Measurements from ENCODE around the gene WFDC1. TPM values are rescaled to one million over a fixed set of nuclear protein-coding genes. Genes with fewer than 3 reads are reported as not detected.

WFDC1 gene
- total and polyA plus RNA-seq, 2 donors (not counting 3 experiments of a cell fraction or from before 2014, with no cell fraction given) = not detected

DNA sequence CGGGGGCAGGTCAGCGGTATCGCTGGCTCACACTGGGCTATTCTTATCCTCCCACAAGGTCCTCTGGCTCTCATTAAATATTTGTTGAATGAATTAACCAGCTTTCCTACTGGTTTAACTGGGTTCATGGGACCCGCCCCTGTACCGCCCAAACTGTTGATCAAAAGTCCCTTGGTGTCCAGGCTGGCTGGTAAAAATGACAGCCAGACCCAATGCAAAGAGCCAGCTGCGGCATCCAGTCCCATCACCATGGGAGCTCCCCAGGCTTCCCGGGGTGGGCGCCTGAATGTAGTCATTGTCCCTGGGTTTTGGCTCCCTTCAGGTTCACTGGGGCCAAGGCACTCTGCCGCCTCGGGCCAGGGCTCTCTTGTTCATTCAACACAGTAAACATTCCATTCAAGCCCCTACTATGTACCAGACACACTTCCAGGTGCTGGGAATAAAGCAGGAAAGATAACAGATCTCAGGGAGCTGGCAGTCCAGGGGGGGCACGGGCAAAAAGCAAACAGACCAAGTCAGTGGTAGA is 62.0 kb downstream of the WFDC1 start:
- DNase-seq (ENCODE audit: low read depth, low spot score) (no peak), FAIRE-seq (no peak)
- H3K27ac ChIP-seq (ENCODE audit: insufficient read depth, low read depth, low read length) = no peak overlapping the region
- H3K4me3 ChIP-seq (replicated peaks in 1 of 3; ENCODE audit: insufficient read depth in 1 of 3, low read depth in 1 of 3, low read length in 3 of 3) = no peak overlapping the region
- H3K4me2 ChIP-seq (ENCODE audit: insufficient read depth, low read length) = no peak overlapping the region
- H3K27me3 ChIP-seq (ENCODE audit: control insufficient read depth in 2 of 2, insufficient read depth in 2 of 2, low read length in 2 of 2) = no peaks in the 10 kb centered on the region
- no peaks in the 10 kb centered on the region for H3K36me3 ChIP-seq (ENCODE audit: control insufficient read depth in 2 of 2, extremely low read depth in 1 of 2, insufficient read depth in 2 of 2, low read length in 2 of 2)
- H3K9ac ChIP-seq (replicated peaks; ENCODE audit: extremely low read depth, insufficient read depth, low read length) = no peak overlapping the region
- TF ChIP-seq POLR2A (IDR thresholded peaks at IDR 0.05; ENCODE audit: low read depth, low read length) (no peak), POLR2AphosphoS5 (IDR thresholded peaks at IDR 0.05; ENCODE audit: insufficient read depth, low read depth, low read length) (no peak)
- H3K9me3 ChIP-seq (replicated peaks; ENCODE audit: control insufficient read depth, insufficient read depth, low read length) = no peaks in the 10 kb centered on the region
- no peaks in the 10 kb centered on the region for H4K20me1 ChIP-seq (replicated peaks; ENCODE audit: control insufficient read depth, extremely low read depth, insufficient read depth, low read length)
- no TSS peak for BruUV-seq (replicated peaks)
- H2AFZ ChIP-seq (ENCODE audit: low read depth, low read length) = no peak overlapping the region
- intact Hi-C loops (cut with micrococcal nuclease) = no loop called here
- POLR2A ChIA-PET = no interaction called here
- H3K79me2 ChIP-seq (ENCODE audit: control insufficient read depth, insufficient read depth, low read length) = no peaks in the 10 kb centered on the region
- dilution Hi-C loops (cut with MboI; ENCODE audit: extremely low pct_ligation_motif_present, low sequenced_read_pairs) = no loop called here
- no peaks in the 10 kb centered on the region for H3K4me1 ChIP-seq (ENCODE audit: control insufficient read depth, extremely low read depth, insufficient read depth, low read length)
- CTCF ChIA-PET = no interaction called here
- no peaks in the 10 kb centered on the region for H3K9me1 ChIP-seq (replicated peaks; ENCODE audit: control insufficient read depth, extremely low read depth, insufficient read depth, low read length)

DNA sequence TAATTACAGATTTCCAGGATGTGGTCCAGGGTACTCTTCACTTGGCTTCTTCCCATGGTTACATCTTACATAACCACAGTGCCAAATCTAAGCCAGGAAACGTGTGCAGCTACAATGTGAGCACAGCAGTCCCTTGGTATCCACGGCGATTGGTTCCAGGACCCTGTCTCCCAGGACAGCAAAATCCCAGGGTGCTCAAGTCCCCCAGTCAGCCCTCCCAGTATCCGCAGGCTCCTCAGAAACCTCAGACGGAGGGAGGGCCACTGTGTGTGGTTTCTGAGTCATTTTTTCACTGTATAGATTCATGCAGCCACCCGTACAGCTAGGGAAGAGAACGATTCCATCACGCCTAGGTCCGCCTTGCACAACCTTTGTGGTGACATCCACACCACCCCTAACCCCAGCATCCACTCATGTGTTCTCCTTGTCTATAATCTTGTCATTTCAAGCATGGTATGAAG is 62.5 kb downstream of the WFDC1 start:
- Histone ChIP-seq H3K9me3 (replicated peaks; ENCODE audit: control insufficient read depth, insufficient read depth, low read length) (no peaks in the 10 kb centered on the region), H3K4me2 (ENCODE audit: insufficient read depth, low read length) (no peak overlapping the region), H3K9ac (replicated peaks; ENCODE audit: extremely low read depth, insufficient read depth, low read length) (no peak overlapping the region), H2AFZ (ENCODE audit: low read depth, low read length) (no peak overlapping the region), H3K27me3 (ENCODE audit: control insufficient read depth in 2 of 2, insufficient read depth in 2 of 2, low read length in 2 of 2) (no peaks in the 10 kb centered on the region), H3K4me1 (ENCODE audit: control insufficient read depth, extremely low read depth, insufficient read depth, low read length) (no peaks in the 10 kb centered on the region), H3K79me2 (ENCODE audit: control insufficient read depth, insufficient read depth, low read length) (no peaks in the 10 kb centered on the region), H4K20me1 (replicated peaks; ENCODE audit: control insufficient read depth, extremely low read depth, insufficient read depth, low read length) (no peaks in the 10 kb centered on the region), H3K36me3 (ENCODE audit: control insufficient read depth in 2 of 2, extremely low read depth in 1 of 2, insufficient read depth in 2 of 2, low read length in 2 of 2) (no peaks in the 10 kb centered on the region), H3K9me1 (replicated peaks; ENCODE audit: control insufficient read depth, extremely low read depth, insufficient read depth, low read length) (no peaks in the 10 kb centered on the region), H3K27ac (ENCODE audit: insufficient read depth, low read depth, low read length) (no peak overlapping the region), H3K4me3 (replicated peaks in 1 of 3; ENCODE audit: insufficient read depth in 1 of 3, low read depth in 1 of 3, low read length in 3 of 3) (no peak overlapping the region)
- BruUV-seq (replicated peaks) = no TSS peak
- DNase-seq (ENCODE audit: low read depth, low spot score) (no peak), FAIRE-seq (no peak)
- no peak for TF ChIP-seq GATA2 (IDR thresholded peaks at IDR 0.05; ENCODE audit: insufficient read depth, insufficient read length, low read depth, low read length)
- CTCF ChIA-PET = no interaction called here
- intact Hi-C loops (cut with micrococcal nuclease) (no loop called here), dilution Hi-C loops (cut with MboI; ENCODE audit: extremely low pct_ligation_motif_present, low sequenced_read_pairs) (no loop called here)
- POLR2A ChIA-PET = no interaction called here
